Measurements from ENCODE around the gene PPP1R12A. TPM values are rescaled to one million over a fixed set of nuclear protein-coding genes. Genes with fewer than 3 reads are reported as not detected.

PPP1R12A gene
- total and polyA plus RNA-seq, 11 donors: 16.8 to 77.8 (median 50.2) TPM

DNA sequence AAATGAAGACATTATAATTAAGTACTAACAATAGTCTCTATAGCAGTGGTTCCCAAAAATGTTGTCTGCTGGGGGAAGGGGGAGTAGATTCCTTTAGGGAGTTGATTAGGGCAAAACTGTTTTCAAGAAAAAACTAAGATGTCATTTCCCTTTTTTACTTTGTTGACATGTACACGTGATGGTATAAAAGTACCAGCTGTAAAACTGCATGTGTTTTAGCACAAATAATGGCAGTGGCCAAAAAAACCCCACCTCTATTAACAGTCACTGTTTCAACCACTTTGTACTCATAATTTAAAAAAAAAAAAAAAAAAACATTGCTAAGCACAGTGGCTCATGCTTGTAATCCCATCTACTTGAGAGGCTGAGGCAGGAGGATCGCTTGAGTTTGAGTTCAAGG is 61.7 kb downstream of the PPP1R12A start:
- Histone ChIP-seq H3K4me1 (peaks cover 0 to 55% (median 16%) of the 10 kb centered on the region in 12 donors), H3K27me3 (no peaks in the 10 kb centered on the region), H3K4me3 (no peak overlapping the region), H3K9me3 (no peaks in the 10 kb centered on the region), H3K27ac (peak overlapping the region in 2 of 12 donors; percentile 23 to 39), H3K36me3 (peaks cover 0 to 39% (median 18%) of the 10 kb centered on the region in 9 donors)
- no peak for DNase-seq
- intact Hi-C loops (cut with DNase I): no loop called here
- TF ChIP-seq, protein P1, sequence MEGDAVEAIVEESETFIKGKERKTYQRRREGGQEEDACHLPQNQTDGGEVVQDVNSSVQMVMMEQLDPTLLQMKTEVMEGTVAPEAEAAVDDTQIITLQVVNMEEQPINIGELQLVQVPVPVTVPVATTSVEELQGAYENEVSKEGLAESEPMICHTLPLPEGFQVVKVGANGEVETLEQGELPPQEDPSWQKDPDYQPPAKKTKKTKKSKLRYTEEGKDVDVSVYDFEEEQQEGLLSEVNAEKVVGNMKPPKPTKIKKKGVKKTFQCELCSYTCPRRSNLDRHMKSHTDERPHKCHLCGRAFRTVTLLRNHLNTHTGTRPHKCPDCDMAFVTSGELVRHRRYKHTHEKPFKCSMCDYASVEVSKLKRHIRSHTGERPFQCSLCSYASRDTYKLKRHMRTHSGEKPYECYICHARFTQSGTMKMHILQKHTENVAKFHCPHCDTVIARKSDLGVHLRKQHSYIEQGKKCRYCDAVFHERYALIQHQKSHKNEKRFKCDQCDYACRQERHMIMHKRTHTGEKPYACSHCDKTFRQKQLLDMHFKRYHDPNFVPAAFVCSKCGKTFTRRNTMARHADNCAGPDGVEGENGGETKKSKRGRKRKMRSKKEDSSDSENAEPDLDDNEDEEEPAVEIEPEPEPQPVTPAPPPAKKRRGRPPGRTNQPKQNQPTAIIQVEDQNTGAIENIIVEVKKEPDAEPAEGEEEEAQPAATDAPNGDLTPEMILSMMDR (IDR thresholded peaks at IDR 0.05): no peak
- no peak for TF ChIP-seq POLR2A (IDR thresholded peaks at IDR 0.05)
- no peak for ATAC-seq
- 57 to 73% (median 70%) methylated on average over 2 of the region's 2 CpGs for WGBS, 4 donors

DNA sequence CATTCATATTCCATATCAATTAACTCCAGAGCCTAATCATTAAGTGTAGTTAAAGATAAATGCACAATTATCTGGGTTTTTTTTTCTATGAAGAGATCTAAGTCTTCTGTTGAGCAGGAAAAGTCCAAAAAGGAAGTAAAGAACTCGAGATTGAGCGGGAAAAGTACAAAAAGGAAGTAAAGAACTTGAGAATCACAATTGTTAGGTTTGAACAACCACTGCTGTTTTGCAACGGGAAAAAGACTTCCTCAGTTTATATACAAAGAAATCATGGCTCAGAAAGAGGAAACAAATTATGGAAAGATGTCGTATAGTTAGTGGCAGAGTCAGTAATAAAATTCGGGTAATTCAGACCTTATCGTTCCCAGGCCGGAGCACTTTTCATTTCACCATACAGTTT is 63.3 kb downstream of the PPP1R12A start:
- Histone ChIP-seq H3K4me3 (no peak overlapping the region), H3K36me3 (peaks cover 0 to 55% (median 27%) of the 10 kb centered on the region in 9 donors), H3K9me3 (peaks cover 0 to 4% (median 0%) of the 10 kb centered on the region in 12 donors), H3K4me1 (peaks cover 0 to 55% (median 17%) of the 10 kb centered on the region in 12 donors), H3K27me3 (no peaks in the 10 kb centered on the region), H3K27ac (peak overlapping the region in 3 of 12 donors; percentile 5 to 74 (median 23))
- DNase-seq (no peak), ATAC-seq (no peak)
- 67 to 74% (median 70%) methylated on average over 7 of the region's 7 CpGs for WGBS, 4 donors
- intact Hi-C loops (cut with DNase I): no loop called here
- TF ChIP-seq, protein P1 (IDR thresholded peaks at IDR 0.05): no peak
- TF ChIP-seq POLR2A (IDR thresholded peaks at IDR 0.05): no peak

DNA sequence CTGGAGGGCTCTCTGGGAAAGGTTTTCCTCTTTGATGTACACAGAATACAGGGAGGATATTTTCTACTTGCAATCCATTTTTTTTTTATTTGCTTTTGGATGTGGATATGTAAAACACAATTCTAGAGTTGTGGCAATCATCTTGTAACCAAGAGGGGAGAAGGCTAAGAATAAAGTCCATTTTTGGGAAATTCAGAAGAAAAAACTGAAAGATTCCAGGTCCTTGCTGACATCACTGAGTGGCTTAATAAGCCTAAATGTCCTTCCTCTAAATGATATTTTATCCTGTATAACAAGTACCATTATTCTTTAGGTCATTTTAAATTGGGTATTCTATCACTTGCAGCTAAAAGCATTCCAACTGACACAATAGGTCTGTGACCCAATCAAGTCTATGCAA is 64.0 kb downstream of the PPP1R12A start:
- H3K27ac ChIP-seq: peak overlapping the region in 2 of 12 donors; percentile 26 to 74

DNA sequence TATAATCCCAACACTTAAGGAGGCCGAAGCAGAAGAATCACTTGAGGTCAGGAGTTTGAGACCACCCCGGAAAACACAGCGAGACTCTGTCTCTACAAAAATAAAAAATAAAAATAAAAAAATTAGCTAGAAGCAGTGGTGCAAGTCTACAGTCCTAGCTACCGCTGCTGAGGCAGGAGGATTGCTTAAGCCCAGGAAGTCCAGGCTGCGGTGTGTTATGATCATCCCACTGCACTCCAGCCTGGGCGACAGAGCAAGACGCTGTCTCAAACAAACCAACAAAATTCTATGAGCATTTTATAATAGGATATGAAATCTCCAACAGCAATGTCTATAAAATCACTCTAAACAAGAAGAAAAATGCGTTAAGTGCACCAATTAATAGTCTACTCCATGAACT is 75.3 kb downstream of the PPP1R12A start:
- intact Hi-C loops (cut with DNase I): no loop called here
- Histone ChIP-seq H3K36me3 (peaks cover 0 to 9% (median 0%) of the 10 kb centered on the region in 9 donors), H3K27ac (no peak overlapping the region), H3K4me3 (no peak overlapping the region), H3K9me3 (peaks cover 0 to 4% (median 0%) of the 10 kb centered on the region in 12 donors), H3K27me3 (no peaks in the 10 kb centered on the region), H3K4me1 (peaks cover 0 to 11% (median 0%) of the 10 kb centered on the region in 12 donors)
- ATAC-seq (no peak), DNase-seq (no peak)
- WGBS, 4 donors: 94 to 97% (median 96%) methylated on average over 8 of the region's 8 CpGs
- TF ChIP-seq, protein P1 (IDR thresholded peaks at IDR 0.05): no peak
- TF ChIP-seq POLR2A (IDR thresholded peaks at IDR 0.05): no peak

More for the DNA sequence above, 64.0 kb downstream of the PPP1R12A start:
- Histone ChIP-seq H3K9me3 (peaks cover 0 to 7% (median 0%) of the 10 kb centered on the region in 12 donors), H3K4me1 (peaks cover 0 to 52% (median 15%) of the 10 kb centered on the region in 12 donors), H3K4me3 (no peak overlapping the region), H3K27me3 (no peaks in the 10 kb centered on the region), H3K36me3 (peaks cover 0 to 56% (median 27%) of the 10 kb centered on the region in 9 donors)
- intact Hi-C loops (cut with DNase I): no loop called here
- TF ChIP-seq, protein P1 (IDR thresholded peaks at IDR 0.05): no peak
- no peak for TF ChIP-seq POLR2A (IDR thresholded peaks at IDR 0.05)
- DNase-seq (no peak), ATAC-seq (no peak)
